Spleen (tissue), 7 donors: ENCODE data around the gene RBM18.

Experiments used
- POLR2A ChIP-seq, 3 donors: fragments of 450-650 bp; IDR thresholded peaks; one replicate each; pipeline ENCODE4 v1.5.1; 2017; ENCODE audit warnings: antibody characterized with exemption in 3 of 3, mild to moderate bottlenecking in 1 of 3
- POLR2AphosphoS5 ChIP-seq, 3 donors: sonication (generic); formaldehyde crosslinking; IDR thresholded peaks; one replicate each; pipeline ENCODE4 v1.5.1; 2017; ENCODE audit warnings: antibody characterized with exemption in 3 of 3
- TF ChIP-seq, protein P1 (sequence below), 11 experiments: fragments of 200-600 bp in 7 of 11; fragments of 450-650 bp in 4 of 11; sonication (generic) in 4 of 11; IDR thresholded peaks in 8 of 11; conservative IDR thresholded peaks in 3 of 11; 1 replicate in 7 of 11; 2 replicates in 4 of 11; pipeline versions ENCODE4 v1.4.0 to v1.8.0; 2016 to 2021; ENCODE audit warnings: antibody characterized with exemption in 11 of 11, inconsistent platforms in 4 of 11, mild to moderate bottlenecking in 1 of 11
- donor health status: DM: no; HTN: no; CAD: no; lungs with moderate emphysema.
- donor health status: DM: no; HTN: no; CAD: no.
- donor health status: DM: no; HTN: no; CAD: no.

DNA sequence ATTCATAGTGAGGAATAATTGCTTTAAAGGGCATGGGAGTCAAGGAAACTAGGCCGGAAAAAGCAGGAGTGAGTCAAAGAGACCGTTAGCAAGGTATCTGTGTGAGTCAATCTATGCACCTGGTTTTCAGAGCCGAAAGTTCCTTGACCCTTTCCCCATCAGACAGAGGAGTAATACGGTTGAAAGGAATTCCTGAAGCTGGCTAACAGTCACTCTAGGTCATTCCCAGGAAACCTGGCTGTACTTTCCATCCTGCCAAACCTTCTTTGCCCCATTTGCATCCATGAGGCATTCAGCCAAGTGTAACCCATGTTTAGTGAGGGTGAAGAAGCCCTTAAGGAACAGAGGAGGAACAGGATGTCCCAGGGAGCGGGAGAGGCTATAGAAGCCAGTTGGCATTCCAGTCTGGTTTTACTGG is 16.2 kb downstream of the RBM18 start:
- TF ChIP-seq POLR2A (IDR thresholded peaks at IDR 0.05) (no peak), POLR2AphosphoS5 (IDR thresholded peaks at IDR 0.05) (no peak)
- TF ChIP-seq, protein P1, sequence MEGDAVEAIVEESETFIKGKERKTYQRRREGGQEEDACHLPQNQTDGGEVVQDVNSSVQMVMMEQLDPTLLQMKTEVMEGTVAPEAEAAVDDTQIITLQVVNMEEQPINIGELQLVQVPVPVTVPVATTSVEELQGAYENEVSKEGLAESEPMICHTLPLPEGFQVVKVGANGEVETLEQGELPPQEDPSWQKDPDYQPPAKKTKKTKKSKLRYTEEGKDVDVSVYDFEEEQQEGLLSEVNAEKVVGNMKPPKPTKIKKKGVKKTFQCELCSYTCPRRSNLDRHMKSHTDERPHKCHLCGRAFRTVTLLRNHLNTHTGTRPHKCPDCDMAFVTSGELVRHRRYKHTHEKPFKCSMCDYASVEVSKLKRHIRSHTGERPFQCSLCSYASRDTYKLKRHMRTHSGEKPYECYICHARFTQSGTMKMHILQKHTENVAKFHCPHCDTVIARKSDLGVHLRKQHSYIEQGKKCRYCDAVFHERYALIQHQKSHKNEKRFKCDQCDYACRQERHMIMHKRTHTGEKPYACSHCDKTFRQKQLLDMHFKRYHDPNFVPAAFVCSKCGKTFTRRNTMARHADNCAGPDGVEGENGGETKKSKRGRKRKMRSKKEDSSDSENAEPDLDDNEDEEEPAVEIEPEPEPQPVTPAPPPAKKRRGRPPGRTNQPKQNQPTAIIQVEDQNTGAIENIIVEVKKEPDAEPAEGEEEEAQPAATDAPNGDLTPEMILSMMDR (IDR thresholded peaks at IDR 0.05 in 8 of 11, conservative IDR thresholded peaks at IDR 0.05 in 3 of 11): no peak
